HCT116 (cell line): ENCODE measurements around the gene STIM2. TPM values are rescaled to one million over a fixed set of nuclear protein-coding genes. Genes with fewer than 3 reads are reported as not detected.

ENCODE experiments used
- ATAC-seq: fragments of 200-7000 bp; cut with Tn5 transposase; 2 replicates; pipeline ENCODE4 v1.9.1; 2020; ENCODE audit warnings: mild to moderate bottlenecking, moderate library complexity
- BruUV-seq: library from RNA; stranded (reverse); fragments of 400-500 nt; replicated peaks from 2 replicates; lab custom pipeline; 2021; lab: Mats Ljungman, UMichigan
- CTCF ChIA-PET: fragments of 300-600 bp; sonication (Branson Sonifier 250); formaldehyde crosslinking; loops from one replicate; lab custom pipeline; 2021; ENCODE audit warnings: antibody characterized with exemption; lab: Charles Lee
- POLR2A ChIA-PET: fragments of 300-600, 350-600 bp; sonication (Branson Sonifier 250); formaldehyde crosslinking; loops from one replicate; lab custom pipeline; 2021; ENCODE audit warnings: antibody characterized with exemption; lab: Charles Lee
- RAD21 ChIA-PET, 2 experiments: fragments of 300-600 bp; sonication (Branson Sonifier 250); formaldehyde crosslinking; loops; one replicate each; lab custom pipeline; 2023; ENCODE audit warnings: low total read pairs in 2 of 2; ENCODE audit not compliant: uncharacterized antibody in 2 of 2, unreplicated experiment in 2 of 2, low non-redundant PET in 1 of 2; lab: Charles Lee
- DNase-seq: peaks from one replicate; pipeline ENCODE4 v3.0.0-alpha.2; 2010; ENCODE audit warnings: low read depth, low spot score
- H2AFZ ChIP-seq: fragments of 200-600 bp; shearing (Covaris generic), sonication (generic); 2 replicates; pipeline ENCODE4 v1.6.1; 2017; ENCODE audit warnings: low read depth, mixed run types, mixed read lengths, antibody characterized with exemption, low read length; ENCODE audit not compliant: poor library complexity, severe bottlenecking
- H3K27ac ChIP-seq: 2 replicates; pipeline ENCODE4 v1.5.1; 2012; ENCODE audit warnings: low read depth, low read length
- H3K27me3 ChIP-seq: fragments of 200-600 bp; sonication (generic); 2 replicates; pipeline ENCODE4 v1.6.1; 2016; ENCODE audit warnings: mixed run types, low read length, mixed read lengths; ENCODE audit not compliant: insufficient read depth
- H3K36me3 ChIP-seq, 2 experiments: fragments of 200-500 bp in 1 of 2; fragments of 200-600 bp in 1 of 2; sonication (Bioruptor generic) in 1 of 2; sonication (generic) in 1 of 2; 2 replicates each; pipeline versions ENCODE4 v1.5.1 to v1.6.1; 2014 to 2016; ENCODE audit warnings: low read length in 2 of 2, inconsistent platforms in 1 of 2, mixed read lengths in 1 of 2, mixed run types in 1 of 2; ENCODE audit not compliant: insufficient read depth in 2 of 2, control insufficient read depth in 1 of 2
- H3K4me1 ChIP-seq, 2 experiments: fragments of 200-600 bp in 1 of 2; sonication (generic) in 1 of 2; 2 replicates each; pipeline versions ENCODE4 v1.5.1 to v1.6.1; 2012 to 2017; ENCODE audit warnings: low read length in 2 of 2, inconsistent platforms in 1 of 2, mild to moderate bottlenecking in 1 of 2, mixed read lengths in 1 of 2, mixed run types in 1 of 2, moderate library complexity in 1 of 2; ENCODE audit not compliant: insufficient read depth in 2 of 2, control insufficient read depth in 1 of 2
- H3K4me2 ChIP-seq: fragments of 200-600 bp; sonication (generic); 2 replicates; pipeline ENCODE4 v1.6.1; 2017; ENCODE audit warnings: mixed run types, low read length, mixed read lengths
- H3K4me3 ChIP-seq, 2 experiments: fragments of 200-600 bp in 1 of 2; sonication (generic) in 1 of 2; replicated peaks in 1 of 2; 2 replicates each; pipeline ENCODE4 v1.5.1; 2011 to 2016; ENCODE audit warnings: low read length in 2 of 2, control low read depth in 1 of 2, low read depth in 1 of 2, mild to moderate bottlenecking in 1 of 2, mixed read lengths in 1 of 2, mixed run types in 1 of 2
- H3K79me2 ChIP-seq: fragments of 200-600 bp; sonication (generic); 2 replicates; pipeline ENCODE4 v1.6.1; 2017; ENCODE audit warnings: mild to moderate bottlenecking, mixed run types, low read length, moderate library complexity, mixed read lengths; ENCODE audit not compliant: insufficient read depth
- H3K9ac ChIP-seq: fragments of 200-600 bp; sonication (generic); 2 replicates; pipeline ENCODE4 v1.6.1; 2016; ENCODE audit warnings: low read length, mixed read lengths
- H3K9me2 ChIP-seq: fragments of 200-600 bp; sonication (generic), shearing (Covaris generic); 2 replicates; pipeline ENCODE4 v1.6.1; 2017; ENCODE audit warnings: mixed run types, mild to moderate bottlenecking, moderate library complexity; ENCODE audit not compliant: insufficient read depth
- H3K9me3 ChIP-seq, 2 experiments: fragments of 200-500 bp in 1 of 2; fragments of 200-600 bp in 1 of 2; sonication (Bioruptor generic) in 1 of 2; sonication (generic) in 1 of 2; 2 replicates each; pipeline ENCODE4 v1.6.1; 2014 to 2017; ENCODE audit warnings: low read length in 2 of 2, mixed read lengths in 2 of 2, inconsistent platforms in 1 of 2, low read depth in 1 of 2, mild to moderate bottlenecking in 1 of 2, mixed run types in 1 of 2, moderate library complexity in 1 of 2; ENCODE audit not compliant: control insufficient read depth in 1 of 2, insufficient read depth in 1 of 2
- H4K20me1 ChIP-seq: fragments of 200-600 bp; sonication (generic), shearing (Covaris generic); 2 replicates; pipeline ENCODE4 v1.6.1; 2017; ENCODE audit warnings: mixed run types, mild to moderate bottlenecking, moderate library complexity; ENCODE audit not compliant: insufficient read depth
- ATF3 ChIP-seq: IDR thresholded peaks from 2 replicates; pipeline ENCODE4 v1.6.1; 2012
- ELF1 ChIP-seq: IDR thresholded peaks from 2 replicates; pipeline ENCODE4 v1.6.1; 2012; ENCODE audit warnings: low read depth, borderline replicate concordance
- FOSL1 ChIP-seq: IDR thresholded peaks from 2 replicates; pipeline ENCODE4 v1.6.1; 2012; ENCODE audit warnings: low read depth
- MAX ChIP-seq: IDR thresholded peaks from 2 replicates; pipeline ENCODE4 v1.6.1; 2012
- RAD21 ChIP-seq: IDR thresholded peaks from 2 replicates; pipeline ENCODE4 v1.6.1; 2012; ENCODE audit warnings: low read depth, mild to moderate bottlenecking
- REST ChIP-seq: IDR thresholded peaks from 2 replicates; pipeline ENCODE4 v1.6.1; 2012; ENCODE audit warnings: low read depth
- ZBTB33 ChIP-seq: IDR thresholded peaks from 2 replicates; pipeline ENCODE4 v1.6.1; 2011; ENCODE audit warnings: mild to moderate bottlenecking, low read length, moderate library complexity; ENCODE audit not compliant: insufficient replicate concordance; ENCODE audit errors: extremely low read depth
- intact Hi-C: fragments of 100-400 bp; cut with micrococcal nuclease; formaldehyde crosslinking; loops from 2 replicates; pipeline ENCODE4 v1.10.0; 2022
- total RNA-seq: library from RNA; stranded (reverse); gene quantifications from one replicate; pipeline ENCODE4 v1.2.1, GENCODE V29; 2021; ENCODE audit not compliant: unreplicated experiment

STIM2 gene
- total RNA-seq, 1 experiment from 2014 or later: 65.9 TPM

GRCh38 chr4:27003642-27004113, 143.0 kb downstream of the STIM2 start:
- intact Hi-C loops: loop anchor here (10.0 kb wide), 3 partner anchors 209 to 419 kb away; partner anchors contain the start of gene TBC1D19
- TF ChIP-seq FOSL1 (no peak), RAD21 (no peak), MAX (no peak), ZBTB33 (no peak), ELF1 (no peak), REST (no peak), ATF3 (no peak)
- TF ChIP-seq, all 23 proteins: peak for 0
- ChIA-PET POLR2A (no interaction called here), RAD21 (no interaction called here), CTCF (no interaction called here)
- no peaks in the 10 kb centered on the region for H3K79me2 ChIP-seq
- DNase-seq: no peak
- H3K27me3 ChIP-seq: no peaks in the 10 kb centered on the region
- BruUV-seq: no TSS peak
- peaks cover 0 to 6% of the 10 kb centered on the region in 2 experiments; a peak in 1 of 4 replicates for H3K4me1 ChIP-seq
- no peak overlapping the region for H3K27ac ChIP-seq
- no peak overlapping the region for H3K9ac ChIP-seq
- H3K9me3 ChIP-seq: no peaks in the 10 kb centered on the region
- no peak overlapping the region for H3K4me2 ChIP-seq
- no peaks in the 10 kb centered on the region; a peak in 1 of 4 replicates for H3K36me3 ChIP-seq
- no peak for ATAC-seq
- no peaks in the 10 kb centered on the region for H3K9me2 ChIP-seq
- H2AFZ ChIP-seq: no peak overlapping the region
- no peak overlapping the region for H3K4me3 ChIP-seq
- H4K20me1 ChIP-seq: no peaks in the 10 kb centered on the region
